Kidney epithelial cell (primary cell): ENCODE data around the gene TMEM44. TPM values are rescaled to one million over a fixed set of nuclear protein-coding genes. Genes with fewer than 3 reads are reported as not detected.

Experiments used
- DNase-seq: peaks from one replicate; pipeline ENCODE4 v3.0.0-alpha.2; 2010; ENCODE audit warnings: low read depth
- H3K27me3 ChIP-seq: 2 replicates; pipeline ENCODE4 v1.6.0; 2011; ENCODE audit warnings: low read length; ENCODE audit not compliant: control insufficient read depth, insufficient read depth
- H3K36me3 ChIP-seq: 2 replicates; pipeline ENCODE4 v1.5.1; 2011; ENCODE audit warnings: low read length; ENCODE audit not compliant: control insufficient read depth, insufficient read depth
- H3K4me3 ChIP-seq: 2 replicates; pipeline ENCODE4 v1.5.1; 2011; ENCODE audit warnings: low read depth, mild to moderate bottlenecking, control low read depth, low read length
- CTCF ChIP-seq: IDR thresholded peaks from 2 replicates; pipeline ENCODE4 v1.5.1; 2011; ENCODE audit warnings: mild to moderate bottlenecking, moderate library complexity, low read length, control low read depth, inconsistent platforms; ENCODE audit not compliant: insufficient read depth, poor library complexity, severe bottlenecking
- total RNA-seq: library from RNA; depleted of rRNA; stranded (reverse); fragments of >200 nt; gene quantifications from 2 replicates; pipeline ENCODE4 v1.2.3, GENCODE V29; 2015

The TMEM44 gene
- total RNA-seq, 1 donor from 2014 or later = 16.2 TPM

- no peak for TF ChIP-seq CTCF
- no peaks in the 10 kb centered on the region for H3K27me3 ChIP-seq
- DNase-seq = no peak
- no peaks in the 10 kb centered on the region for H3K36me3 ChIP-seq
- no peak overlapping the region for H3K4me3 ChIP-seq
These were observed 5.9 kb upstream of the TMEM44 start for GRCh38 chr3:194638991-194639605.

- Histone ChIP-seq H3K4me3 (no peak overlapping the region), H3K27me3 (no peaks in the 10 kb centered on the region), H3K36me3 (no peaks in the 10 kb centered on the region)
- DNase-seq = no peak
- no peak for TF ChIP-seq CTCF
These were observed 4.6 kb upstream of the TMEM44 start for GRCh38 chr3:194637541-194638400.

GRCh38 chr3:194637066-194637465, 3.8 kb upstream of the TMEM44 start:
- DNase-seq = no peak
- Histone ChIP-seq H3K27me3 (no peaks in the 10 kb centered on the region), H3K36me3 (no peaks in the 10 kb centered on the region), H3K4me3 (no peak overlapping the region)
- no peak for TF ChIP-seq CTCF

- H3K4me3 ChIP-seq = peak overlapping the region; percentile 85
- H3K27me3 ChIP-seq = no peaks in the 10 kb centered on the region
- no peak for DNase-seq
- TF ChIP-seq CTCF = no peak
- no peaks in the 10 kb centered on the region for H3K36me3 ChIP-seq
These were observed 340 bp downstream of the TMEM44 start for GRCh38 chr3:194632809-194633348.

GRCh38 chr3:194632226-194632808, 902 bp downstream of the TMEM44 start:
- DNase-seq = no peak
- no peak for TF ChIP-seq CTCF
- H3K36me3 ChIP-seq = no peaks in the 10 kb centered on the region
- no peaks in the 10 kb centered on the region for H3K27me3 ChIP-seq
- peak overlapping the region; percentile 85 for H3K4me3 ChIP-seq
